HAP-1 (cell line): ENCODE measurements around the gene PLEKHG7.
"Not testable (repeated sequence)": the region's sequence is repeated elsewhere in the genome, so short reads cannot be mapped to it uniquely, and the experiment has no call there.

Source experiments
- DNase-seq, 2 experiments: peaks; one replicate each; pipeline ENCODE4 v3.0.0-alpha.2; 2016 to 2020; ENCODE audit warnings: low spot score in 2 of 2
- H3K27me3 ChIP-seq: fragments of 250-450 bp; sonication (Bioruptor Pico); 2 replicates; pipeline ENCODE4 v1.5.1; 2020; ENCODE audit warnings: low read depth, mild to moderate bottlenecking, moderate library complexity
- H3K36me3 ChIP-seq: fragments of 250-450 bp; sonication (Bioruptor Pico); replicated peaks from 2 replicates; pipeline ENCODE4 v1.5.1; 2020; ENCODE audit warnings: mild to moderate bottlenecking
- H3K4me1 ChIP-seq: fragments of 250-450 bp; sonication (Bioruptor Pico); 2 replicates; pipeline ENCODE4 v1.5.1; 2020; ENCODE audit warnings: mild to moderate bottlenecking
- H3K4me3 ChIP-seq: fragments of 250-450 bp; sonication (Bioruptor Pico); 2 replicates; pipeline ENCODE4 v1.5.1; 2020; ENCODE audit warnings: mild to moderate bottlenecking, moderate library complexity
- H3K9me3 ChIP-seq: fragments of 250-450 bp; sonication (Bioruptor Pico); 2 replicates; pipeline ENCODE4 v1.5.1; 2020; ENCODE audit warnings: mild to moderate bottlenecking, moderate library complexity
- in situ Hi-C: fragments of 300-500 bp; cut with MboI; formaldehyde crosslinking; loops from 3 replicates; pipeline ENCODE4 v1.14.3; 2020; ENCODE audit warnings: low sequenced_read_pairs, inconsistent platforms, mixed read lengths

PLEKHG7 gene

DNA sequence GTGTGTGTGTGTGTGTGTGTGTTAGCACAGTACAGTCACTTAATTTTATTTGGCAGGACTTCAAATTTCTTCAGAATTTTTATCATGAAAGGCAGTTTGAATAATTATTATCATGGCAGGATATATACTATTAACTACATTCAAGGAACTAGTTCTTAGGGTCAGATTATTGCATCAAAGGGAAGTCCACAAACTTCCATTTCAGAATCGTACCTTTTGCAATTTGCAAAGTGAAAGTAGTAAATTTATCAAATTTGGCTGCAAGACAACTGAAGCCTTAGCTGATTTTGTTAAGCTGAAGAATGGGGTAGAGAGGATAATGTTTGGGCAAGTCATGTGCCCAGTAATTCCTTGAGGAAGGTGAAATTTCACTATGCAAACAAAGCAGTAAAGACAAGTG, 68.2 kb downstream of the PLEKHG7 start:
- Histone ChIP-seq H3K4me3 (no peak overlapping the region), H3K36me3 (0 out of 2 replicates have a peak, but pooled peaks cover 2% of the 10 kb centered on the region), H3K9me3 (no peaks in the 10 kb centered on the region), H3K4me1 (peaks cover 6% of the 10 kb centered on the region), H3K27me3 (no peaks in the 10 kb centered on the region)
- in situ Hi-C loops: no loop called here
- no peak for DNase-seq

GRCh38 chr12:92775416-92775815, 72.6 kb downstream of the PLEKHG7 start:
- DNase-seq: no peak
- Histone ChIP-seq H3K27me3 (no peaks in the 10 kb centered on the region), H3K4me3 (no peak overlapping the region), H3K36me3 (0 out of 2 replicates have a peak, but pooled peaks cover 7% of the 10 kb centered on the region), H3K4me1 (peaks cover 6% of the 10 kb centered on the region), H3K9me3 (no peaks in the 10 kb centered on the region)
- in situ Hi-C loops: loop anchor here (25.0 kb wide), 3 partner anchors 212 to 1337 kb away; no protein-coding TSS in a partner anchor

DNA sequence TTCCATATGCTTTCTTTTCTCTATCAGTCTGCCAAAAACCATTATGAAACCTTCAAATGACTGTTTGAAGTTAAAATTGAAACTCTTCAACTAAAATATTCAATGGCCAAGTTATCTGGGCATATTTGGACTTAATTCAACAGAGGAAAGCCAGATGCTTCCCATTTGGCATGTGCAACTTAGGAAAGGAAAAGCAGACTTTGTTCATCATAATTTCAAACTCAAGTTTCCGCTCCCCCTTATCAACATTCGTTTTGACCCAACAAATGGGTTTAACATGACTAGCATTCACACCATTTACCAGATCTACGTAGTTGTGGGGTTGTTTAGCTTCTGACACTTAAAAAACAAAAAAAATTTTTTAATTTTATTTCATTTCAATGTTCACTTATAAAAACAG, 75.7 kb downstream of the PLEKHG7 start:
- in situ Hi-C loops: loop anchor here (25.0 kb wide), 3 partner anchors 209 to 1334 kb away; no protein-coding TSS in a partner anchor
- no peak overlapping the region for H3K4me3 ChIP-seq
- 0 out of 2 replicates have a peak, but pooled peaks cover 7% of the 10 kb centered on the region for H3K36me3 ChIP-seq
- no peaks in the 10 kb centered on the region for H3K27me3 ChIP-seq
- H3K4me1 ChIP-seq: no peaks in the 10 kb centered on the region
- DNase-seq: no peak
- H3K9me3 ChIP-seq: no peaks in the 10 kb centered on the region

DNA sequence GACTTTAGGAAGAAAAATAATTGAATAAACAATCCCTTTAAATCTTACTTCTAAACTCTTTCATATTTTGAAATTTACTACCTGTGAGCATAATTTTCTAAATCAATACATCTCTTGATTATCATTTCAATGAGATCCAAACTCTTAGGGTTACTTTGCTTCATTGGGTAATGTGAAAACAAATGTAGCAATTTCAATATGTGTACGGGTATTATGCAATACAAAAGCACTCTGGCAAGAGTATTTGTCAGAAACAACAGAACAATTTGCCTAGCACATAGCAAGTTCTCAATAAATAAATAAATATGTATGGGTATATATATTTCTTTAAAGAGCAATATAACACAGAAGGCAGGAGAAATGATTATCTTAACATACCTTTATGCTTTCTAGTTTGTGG, 77.1 kb downstream of the PLEKHG7 start:
- no peak for DNase-seq
- Histone ChIP-seq H3K4me3 (no peak overlapping the region), H3K9me3 (no peaks in the 10 kb centered on the region), H3K27me3 (no peaks in the 10 kb centered on the region), H3K4me1 (no peaks in the 10 kb centered on the region), H3K36me3 (0 out of 2 replicates have a peak, but pooled peaks cover 7% of the 10 kb centered on the region)
- in situ Hi-C loops: loop anchor here (25.0 kb wide), 3 partner anchors 207 to 1332 kb away; no protein-coding TSS in a partner anchor

DNA sequence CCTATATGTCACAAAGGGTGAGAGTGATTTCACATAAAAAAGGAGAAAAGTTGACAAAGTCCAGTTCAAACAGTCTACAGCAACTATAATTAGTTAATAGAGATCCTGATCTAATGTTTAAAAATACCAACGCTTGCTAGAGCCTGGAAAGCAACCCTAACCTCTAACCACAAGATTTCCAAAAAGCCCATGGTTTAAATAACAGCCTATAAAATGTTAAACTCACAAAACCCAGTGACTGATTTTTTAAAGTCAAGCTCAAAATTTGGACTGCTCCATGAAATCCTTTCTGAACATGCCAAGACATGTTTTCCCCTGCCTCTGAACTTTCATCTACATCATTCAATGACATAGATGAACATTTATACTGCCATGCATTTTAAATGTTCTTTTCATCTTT, 81.6 kb downstream of the PLEKHG7 start:
- H3K4me3 ChIP-seq: no peak overlapping the region
- no peaks in the 10 kb centered on the region for H3K27me3 ChIP-seq
- H3K9me3 ChIP-seq: no peaks in the 10 kb centered on the region
- H3K36me3 ChIP-seq: no peaks in the 10 kb centered on the region
- in situ Hi-C loops: loop anchor here (25.0 kb wide), 3 partner anchors 203 to 1328 kb away; no protein-coding TSS in a partner anchor
- no peak for DNase-seq
- H3K4me1 ChIP-seq: no peaks in the 10 kb centered on the region

GRCh38 chr12:92784797-92785562, 82.2 kb downstream of the PLEKHG7 start:
- Histone ChIP-seq H3K4me3 (no peak overlapping the region), H3K4me1 (no peaks in the 10 kb centered on the region), H3K36me3 (no peaks in the 10 kb centered on the region), H3K27me3 (no peaks in the 10 kb centered on the region), H3K9me3 (no peaks in the 10 kb centered on the region)
- peak; percentile 39 to 84 for DNase-seq
- in situ Hi-C loops: loop anchor here (25.0 kb wide), 3 partner anchors 202 to 1327 kb away; no protein-coding TSS in a partner anchor

DNA sequence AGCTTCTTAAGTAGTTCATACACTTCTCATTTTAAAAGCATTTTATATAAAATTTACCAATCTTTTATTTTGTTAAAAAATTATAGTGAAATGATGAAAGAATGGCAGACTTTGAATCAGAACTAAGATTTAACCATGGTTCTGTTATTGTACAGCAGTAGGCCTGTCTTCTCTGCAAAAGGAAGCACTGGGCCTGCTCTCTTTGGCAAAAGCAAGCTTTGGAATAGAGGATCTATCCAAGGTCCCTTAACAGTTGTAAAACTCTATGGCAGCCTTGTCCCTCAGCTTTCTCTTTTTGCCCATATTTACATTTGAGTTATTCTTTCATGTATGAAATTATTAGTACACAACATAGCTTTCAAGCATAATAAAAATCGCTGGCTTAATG, 82.8 kb downstream of the PLEKHG7 start:
- in situ Hi-C loops: loop anchor here (25.0 kb wide), 3 partner anchors 202 to 1327 kb away; no protein-coding TSS in a partner anchor
- no peak for DNase-seq
- H3K4me3 ChIP-seq: no peak overlapping the region
- no peaks in the 10 kb centered on the region for H3K9me3 ChIP-seq
- no peaks in the 10 kb centered on the region for H3K36me3 ChIP-seq
- no peaks in the 10 kb centered on the region for H3K27me3 ChIP-seq
- no peaks in the 10 kb centered on the region for H3K4me1 ChIP-seq

GRCh38 chr12:92786045-92786444, 83.3 kb downstream of the PLEKHG7 start:
- Histone ChIP-seq H3K4me1 (no peaks in the 10 kb centered on the region), H3K4me3 (no peak overlapping the region), H3K9me3 (no peaks in the 10 kb centered on the region), H3K27me3 (no peaks in the 10 kb centered on the region), H3K36me3 (no peaks in the 10 kb centered on the region)
- in situ Hi-C loops: loop anchor here (25.0 kb wide), 3 partner anchors 201 to 1326 kb away; no protein-coding TSS in a partner anchor
- DNase-seq: no peak

DNA sequence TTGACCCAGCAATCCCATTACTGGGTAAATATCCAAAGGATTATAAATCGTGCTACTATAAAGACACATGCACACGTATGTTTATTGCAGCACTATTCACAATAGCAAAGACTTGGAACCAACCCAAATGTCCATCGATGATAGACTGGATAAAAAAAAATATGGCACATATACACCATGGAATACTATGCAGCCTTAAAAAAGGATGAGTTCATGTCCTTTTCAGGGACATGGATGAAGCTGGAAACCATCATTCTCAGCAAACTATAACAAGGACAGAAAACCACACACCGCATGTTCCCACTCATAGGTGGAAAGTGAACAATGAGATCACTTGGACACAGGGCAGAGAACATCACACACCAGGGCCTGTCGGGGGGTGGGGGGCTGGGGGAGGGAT, 91.6 kb downstream of the PLEKHG7 start:
- in situ Hi-C loops: loop anchor here (25.0 kb wide), 3 partner anchors 193 to 1318 kb away; no protein-coding TSS in a partner anchor
- H3K4me1 ChIP-seq, H3K9me3 ChIP-seq, H3K27me3 ChIP-seq, DNase-seq, H3K4me3 ChIP-seq: not testable (repeated sequence)
- peaks cover 11% of the 10 kb centered on the region for H3K36me3 ChIP-seq

- Histone ChIP-seq H3K27me3 (no peaks in the 10 kb centered on the region), H3K4me3 (no peak overlapping the region), H3K4me1 (no peaks in the 10 kb centered on the region), H3K9me3 (no peaks in the 10 kb centered on the region), H3K36me3 (peaks cover 11% of the 10 kb centered on the region)
- no peak for DNase-seq
- in situ Hi-C loops: loop anchor here (25.0 kb wide), 3 partner anchors 192 to 1317 kb away; no protein-coding TSS in a partner anchor
Observed at GRCh38 chr12:92794814-92795213, 92.0 kb downstream of the PLEKHG7 start.

DNA sequence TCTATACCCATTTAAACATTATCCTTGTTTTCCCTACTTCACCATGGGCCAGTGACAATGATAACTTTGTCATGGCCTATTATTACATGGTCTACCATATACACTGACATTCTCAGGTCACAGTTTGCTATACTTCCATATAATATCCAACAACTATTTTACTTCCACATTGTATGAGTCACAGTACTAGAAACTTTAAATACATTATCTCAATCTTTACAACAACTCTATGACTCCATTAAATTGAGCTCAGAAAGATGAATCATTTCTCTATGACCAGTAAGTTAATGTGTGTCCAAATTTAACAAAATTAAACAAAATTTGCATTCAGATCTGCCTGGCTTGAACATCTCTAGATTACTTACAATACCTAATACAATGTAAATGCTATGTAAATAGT, 93.9 kb downstream of the PLEKHG7 start:
- Histone ChIP-seq H3K4me1 (no peaks in the 10 kb centered on the region), H3K36me3 (peaks cover 18% of the 10 kb centered on the region), H3K27me3 (no peaks in the 10 kb centered on the region), H3K4me3 (no peak overlapping the region), H3K9me3 (no peaks in the 10 kb centered on the region)
- in situ Hi-C loops: loop anchor here (25.0 kb wide), 3 partner anchors 191 to 1316 kb away; no protein-coding TSS in a partner anchor
- no peak for DNase-seq

- Histone ChIP-seq H3K9me3 (no peaks in the 10 kb centered on the region), H3K36me3 (peaks cover 18% of the 10 kb centered on the region), H3K27me3 (no peaks in the 10 kb centered on the region), H3K4me1 (no peaks in the 10 kb centered on the region), H3K4me3 (no peak overlapping the region)
- DNase-seq: no peak
- in situ Hi-C loops: no loop called here
Observed at GRCh38 chr12:92802906-92803305, 100.1 kb downstream of the PLEKHG7 start.

DNA sequence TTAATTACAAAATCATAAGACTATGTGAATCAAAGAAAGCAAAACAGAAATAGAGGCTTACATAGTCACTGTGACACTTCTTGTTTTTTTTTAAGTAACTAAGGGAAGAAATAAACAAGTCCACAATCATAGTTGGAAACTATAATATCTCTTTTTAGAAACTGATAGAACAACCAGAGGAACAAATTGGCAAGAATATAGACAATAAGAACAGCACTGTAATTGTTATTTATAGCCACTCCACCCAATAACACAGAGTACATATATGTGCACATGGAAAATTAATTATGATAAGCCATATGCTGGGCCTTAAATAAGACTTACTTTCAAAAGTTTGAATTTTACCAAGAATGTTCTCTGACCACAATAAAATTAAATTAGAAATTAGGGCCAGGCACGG, 101.1 kb downstream of the PLEKHG7 start:
- Histone ChIP-seq H3K4me1 (no peaks in the 10 kb centered on the region), H3K36me3 (peaks cover 15% of the 10 kb centered on the region), H3K27me3 (no peaks in the 10 kb centered on the region), H3K9me3 (no peaks in the 10 kb centered on the region), H3K4me3 (no peak overlapping the region)
- in situ Hi-C loops: no loop called here
- no peak for DNase-seq

GRCh38 chr12:92810370-92810769, 107.6 kb downstream of the PLEKHG7 start:
- peaks cover 7% of the 10 kb centered on the region for H3K4me1 ChIP-seq
- in situ Hi-C loops: no loop called here
- DNase-seq: no peak
- no peaks in the 10 kb centered on the region for H3K9me3 ChIP-seq
- peaks cover 15% of the 10 kb centered on the region for H3K36me3 ChIP-seq
- H3K4me3 ChIP-seq: no peak overlapping the region
- H3K27me3 ChIP-seq: no peaks in the 10 kb centered on the region
